HuH-7.5 (cell line): ENCODE measurements around the gene THADA.

Source experiments
- DNase-seq: peaks from one replicate; pipeline ENCODE4 v3.0.0; 2011; ENCODE audit warnings: low spot score

Gene THADA

GRCh38 chr2:43270930-43271615 lies 324.8 kb downstream of the THADA start:
- DNase-seq: no peak

- DNase-seq: no peak
These were observed 325.4 kb downstream of the THADA start for GRCh38 chr2:43270461-43270860.

GRCh38 chr2:43269706-43270105 lies 326.1 kb downstream of the THADA start:
- no peak for DNase-seq

GRCh38 chr2:43269074-43269572 lies 326.7 kb downstream of the THADA start:
- no peak for DNase-seq

- no peak for DNase-seq
These were observed 327.5 kb downstream of the THADA start for GRCh38 chr2:43268066-43268953.

- DNase-seq: no peak
These were observed 328.5 kb downstream of the THADA start for GRCh38 chr2:43267381-43267780.

GRCh38 chr2:43266711-43267111 lies 329.1 kb downstream of the THADA start:
- no peak for DNase-seq

- DNase-seq: no peak
These were observed 330.4 kb downstream of the THADA start for GRCh38 chr2:43265421-43265820.

GRCh38 chr2:43265001-43265400 lies 330.8 kb downstream of the THADA start:
- no peak for DNase-seq

- no peak for DNase-seq
These were observed 332.9 kb downstream of the THADA start for GRCh38 chr2:43262951-43263350.

GRCh38 chr2:43262239-43262638 lies 333.6 kb downstream of the THADA start:
- no peak for DNase-seq

GRCh38 chr2:43259512-43259911 lies 336.3 kb downstream of the THADA start:
- no peak for DNase-seq

- no peak for DNase-seq
These were observed 337.2 kb downstream of the THADA start for GRCh38 chr2:43258547-43259156.

GRCh38 chr2:43255296-43255910 lies 340.4 kb downstream of the THADA start:
- no peak for DNase-seq

- no peak for DNase-seq
These were observed 341.5 kb downstream of the THADA start for GRCh38 chr2:43254331-43254730.

GRCh38 chr2:43251171-43251731 lies 344.6 kb downstream of the THADA start:
- no peak for DNase-seq

GRCh38 chr2:43250015-43250414 lies 345.8 kb downstream of the THADA start:
- DNase-seq: no peak

- no peak for DNase-seq
These were observed 347.2 kb downstream of the THADA start for GRCh38 chr2:43248621-43249020.

GRCh38 chr2:43246641-43247040 lies 349.2 kb downstream of the THADA start:
- DNase-seq: no peak

GRCh38 chr2:43241558-43241957 lies 354.3 kb downstream of the THADA start:
- DNase-seq: no peak

- DNase-seq: no peak
These were observed 355.1 kb downstream of the THADA start for GRCh38 chr2:43240766-43241150.
